GM15510 (cell line): ENCODE results near the gene CHCHD1.

Experiments
- POLR2A ChIP-seq: IDR thresholded peaks from 3 replicates; pipeline ENCODE4 v1.6.1; 2011; ENCODE audit warnings: borderline replicate concordance; ENCODE audit not compliant: insufficient read length; ENCODE audit errors: extremely low read depth

The CHCHD1 gene

GRCh38 chr10:73781879-73782748 is at the start of gene CHCHD1:
TSS of gene CHCHD1 (plus strand) at chr10:73782048. CDS start at chr10:73782076, 28 bp downstream.
- peak; percentile 93 for TF ChIP-seq POLR2A

DNA sequence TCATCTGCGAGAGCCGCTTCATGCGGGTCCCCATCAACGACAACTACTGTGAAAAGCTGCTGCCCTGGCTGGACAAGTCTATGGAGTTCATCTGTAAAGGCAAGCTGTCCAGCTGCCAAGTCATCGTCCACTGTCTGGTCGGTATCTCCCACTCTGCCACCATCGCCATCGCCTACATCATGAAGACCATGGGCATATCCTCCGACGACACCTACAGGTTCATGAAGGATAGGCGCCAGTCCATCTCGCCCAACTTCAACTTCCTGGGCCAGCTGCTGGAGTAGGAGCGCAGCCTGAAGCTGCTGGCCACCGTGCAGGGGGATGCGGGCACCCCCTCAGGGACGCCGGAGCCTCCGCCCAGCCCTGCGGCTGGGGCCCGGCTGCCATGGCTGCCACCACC is 49.4 kb upstream of the CHCHD1 start:
- no peak for TF ChIP-seq POLR2A

DNA sequence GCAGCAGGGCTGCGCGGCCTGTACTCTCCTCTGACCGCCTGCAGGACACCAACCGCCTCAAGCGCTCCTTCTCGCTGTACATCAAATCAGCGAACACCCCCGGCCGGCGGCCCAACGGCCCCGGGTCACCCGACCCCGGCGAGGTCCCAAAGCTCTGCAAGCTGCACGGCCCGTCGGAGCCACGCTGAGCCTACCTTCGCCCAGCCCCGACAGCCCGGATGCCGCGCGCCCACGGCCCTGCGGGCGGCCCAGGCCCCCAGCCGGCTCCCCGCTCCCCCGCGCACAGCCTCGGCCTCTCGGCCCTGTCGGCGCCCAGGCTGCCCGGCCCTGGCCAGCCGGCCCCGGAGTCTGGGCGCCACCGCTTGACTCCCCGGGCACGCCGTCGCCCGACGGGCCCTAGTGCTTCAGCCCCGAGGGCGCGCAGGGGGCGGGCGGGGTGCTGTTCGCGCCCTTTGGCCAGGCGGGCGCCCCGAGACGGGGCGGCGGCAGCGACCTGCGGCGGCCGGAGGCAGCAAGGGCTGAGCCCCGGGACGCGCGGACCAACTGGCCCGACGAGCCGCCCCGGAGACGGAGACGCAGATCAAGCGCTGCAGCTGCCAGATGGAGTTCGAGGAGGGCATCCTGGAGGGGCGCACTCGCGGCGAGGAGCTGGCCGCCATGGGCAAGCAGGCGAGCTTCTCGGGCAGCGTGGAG is 48.8 kb upstream of the CHCHD1 start:
- no peak for TF ChIP-seq POLR2A

GRCh38 chr10:73734028-73734720 is 47.7 kb upstream of the CHCHD1 start:
- TF ChIP-seq POLR2A, result no peak

GRCh38 chr10:73734796-73735305 is 47.0 kb upstream of the CHCHD1 start:
- no peak for TF ChIP-seq POLR2A

- TF ChIP-seq POLR2A, result no peak
Measured at GRCh38 chr10:73742454-73742734, 39.5 kb upstream of the CHCHD1 start.

DNA sequence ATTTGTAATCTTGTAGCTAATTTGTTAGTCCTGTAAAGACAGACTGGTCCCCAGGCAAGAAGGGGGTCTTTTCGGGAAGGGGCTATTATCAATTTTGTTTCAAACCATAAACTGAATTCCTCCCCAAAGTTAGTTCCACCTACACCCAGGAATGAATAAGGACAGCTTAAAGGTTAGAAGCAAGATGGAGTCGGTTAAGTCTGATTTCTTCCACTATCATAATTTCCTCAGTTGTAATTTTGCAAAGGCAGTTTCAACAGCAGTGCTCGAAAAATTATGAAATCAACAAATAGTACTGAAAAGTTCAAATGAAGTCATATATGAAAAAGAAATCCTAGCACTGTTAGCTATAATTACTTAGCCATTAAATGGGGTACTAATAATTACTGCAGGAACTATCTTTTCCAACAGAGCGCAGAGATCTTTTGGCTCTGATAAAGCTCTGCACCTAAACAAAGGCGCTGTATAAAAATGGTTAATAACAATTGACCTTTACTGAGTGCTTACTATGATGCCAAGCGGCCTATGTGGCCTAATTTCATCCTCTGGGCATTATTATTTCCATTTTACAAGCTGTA is 38.4 kb upstream of the CHCHD1 start:
- TF ChIP-seq POLR2A, result no peak

- peak; percentile 87 for TF ChIP-seq POLR2A
Measured at GRCh38 chr10:73743905-73744663, 37.8 kb upstream of the CHCHD1 start, which contains the start of gene SEC24C. TSS of gene SEC24C (plus strand) at chr10:73744372. CDS start at chr10:73746833, 2,461 bp downstream.

DNA sequence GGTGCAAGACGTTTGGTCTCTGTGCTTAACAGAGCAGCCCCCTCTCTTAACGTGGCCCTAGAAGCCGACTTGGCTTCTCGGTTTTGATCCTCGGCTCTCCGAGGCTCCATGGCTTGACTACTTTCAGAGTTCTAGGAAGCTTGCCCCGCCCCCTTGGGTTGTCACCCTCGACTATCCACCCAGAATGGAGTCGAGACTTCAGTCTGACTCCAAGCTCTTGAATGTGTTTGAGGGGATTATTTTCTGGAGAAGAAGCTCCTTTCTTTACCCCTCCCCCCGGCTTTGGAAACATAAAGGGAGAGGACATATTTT is 37.2 kb upstream of the CHCHD1 start:
- no peak for TF ChIP-seq POLR2A

DNA sequence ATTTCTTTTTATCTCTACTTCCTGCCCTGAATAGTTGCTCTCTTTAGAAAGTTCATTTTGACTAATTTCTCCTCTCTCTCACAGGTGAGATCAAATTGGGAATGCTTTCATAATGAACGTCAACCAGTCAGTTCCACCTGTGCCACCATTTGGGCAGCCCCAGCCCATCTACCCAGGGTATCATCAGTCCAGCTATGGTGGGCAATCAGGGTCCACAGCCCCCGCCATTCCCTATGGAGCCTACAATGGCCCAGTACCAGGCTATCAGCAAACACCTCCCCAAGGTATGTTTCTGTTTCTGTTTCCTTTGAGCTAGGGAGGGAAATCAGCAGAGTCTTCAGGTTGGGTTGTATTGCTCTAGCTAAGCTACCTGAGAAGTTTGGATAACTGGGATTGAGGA is 35.1 kb upstream of the CHCHD1 start:
- TF ChIP-seq POLR2A, result no peak

GRCh38 chr10:73750819-73751218 is 31.0 kb upstream of the CHCHD1 start:
- TF ChIP-seq POLR2A, result no peak

DNA sequence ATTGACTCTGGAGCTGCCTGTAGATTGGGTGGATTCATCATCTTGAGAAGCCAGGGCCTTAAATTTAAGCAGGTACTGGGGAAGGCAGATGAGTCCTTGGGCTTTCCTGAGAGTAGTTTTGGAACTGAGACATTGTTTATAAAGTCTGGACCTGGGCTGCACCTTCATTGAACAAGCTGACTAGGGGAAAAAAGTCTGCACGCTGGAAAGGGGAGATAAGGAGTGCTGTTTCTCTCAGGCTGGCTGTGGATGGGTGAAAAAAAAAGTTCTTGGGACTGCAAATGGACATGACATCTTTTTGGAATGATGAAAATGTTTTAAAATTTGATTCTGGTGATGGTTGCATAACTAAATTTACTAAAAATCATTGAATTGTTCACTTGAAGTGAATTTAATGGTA is 25.7 kb upstream of the CHCHD1 start:
- TF ChIP-seq POLR2A, result no peak

GRCh38 chr10:73758704-73759511 is 22.9 kb upstream of the CHCHD1 start:
- no peak for TF ChIP-seq POLR2A

GRCh38 chr10:73759512-73760115 is 22.2 kb upstream of the CHCHD1 start:
- no peak for TF ChIP-seq POLR2A

GRCh38 chr10:73761781-73762180 is 20.1 kb upstream of the CHCHD1 start:
- TF ChIP-seq POLR2A, result no peak
